GM18907 (cell line): Measurements from ENCODE around the gene C2orf49.
A peak's percentile ranks its signal among the peaks of the same experiment; 100 is the strongest.
"Not testable (repeated sequence)": the region's sequence is repeated elsewhere in the genome, so short reads cannot be mapped to it uniquely, and the experiment has no call there.

Source experiments
- ATAC-seq: cut with Tn5 transposase; IDR thresholded peaks from one replicate; pipeline ENCODE4 v1.9.1; 2021; ENCODE audit warnings: mild to moderate bottlenecking, moderate library complexity; ENCODE audit not compliant: unreplicated experiment

C2orf49 gene

DNA sequence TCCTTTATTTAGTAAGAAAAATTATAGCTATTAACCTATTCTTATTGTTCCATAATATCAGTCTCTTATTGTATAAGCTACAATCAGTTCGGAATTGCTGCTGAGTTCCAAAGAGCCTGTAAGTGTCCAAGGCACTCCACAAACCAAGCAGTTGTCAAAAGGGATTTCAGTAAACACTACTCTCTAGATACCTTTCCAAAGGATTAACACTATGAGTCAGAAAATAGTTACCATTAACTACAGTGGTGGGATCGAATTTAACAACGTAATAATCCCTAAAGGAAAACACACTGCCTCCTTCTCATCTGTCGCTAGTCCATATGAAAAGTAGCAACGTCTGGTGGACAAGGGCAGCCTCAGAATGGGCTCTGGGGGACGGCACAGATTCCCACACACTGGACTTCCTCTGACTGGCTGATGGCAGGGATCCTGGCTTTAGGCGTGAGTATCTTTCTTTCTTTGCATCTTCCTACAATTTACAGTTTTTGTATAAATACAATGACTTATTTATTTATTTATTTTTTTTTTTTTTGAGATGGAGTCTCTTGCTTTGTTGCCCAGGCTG, 16.6 kb upstream of the C2orf49 start:
- ATAC-seq: no peak

DNA sequence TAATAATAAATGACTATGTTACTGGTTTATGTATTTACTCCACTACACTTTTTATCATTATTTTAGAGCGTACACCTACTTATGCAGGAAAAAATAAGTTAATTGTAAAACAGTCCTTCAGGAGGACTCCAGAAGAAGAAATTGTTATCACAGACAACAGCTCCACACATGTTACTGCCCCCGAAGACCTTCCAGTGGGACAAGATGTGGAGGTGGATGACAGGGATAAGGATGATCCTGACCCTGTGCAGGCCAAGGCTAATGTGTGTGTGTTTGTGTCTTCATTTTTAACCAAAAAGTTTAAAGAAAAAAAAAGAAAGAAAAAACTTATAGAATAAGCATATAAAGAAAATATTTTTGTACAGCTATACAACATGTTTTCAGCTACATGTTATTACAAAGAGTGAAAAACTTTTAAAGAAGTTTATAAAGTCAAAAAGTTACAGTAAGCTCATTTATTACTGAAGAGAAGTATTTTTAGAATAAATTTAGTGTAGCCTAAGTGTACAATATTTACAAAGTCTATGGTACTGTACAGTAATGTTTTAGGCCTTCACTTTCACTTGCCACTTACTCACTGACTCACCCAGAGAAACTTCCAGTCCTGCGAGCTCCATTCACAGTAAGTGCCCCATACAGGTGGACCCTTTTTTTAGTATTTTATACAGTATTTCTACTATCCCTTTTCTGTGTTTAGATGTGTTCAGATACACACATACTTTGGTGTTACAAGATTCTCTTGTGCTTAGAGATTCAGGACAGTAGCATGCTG, 15.3 kb upstream of the C2orf49 start:
- no peak for ATAC-seq

DNA sequence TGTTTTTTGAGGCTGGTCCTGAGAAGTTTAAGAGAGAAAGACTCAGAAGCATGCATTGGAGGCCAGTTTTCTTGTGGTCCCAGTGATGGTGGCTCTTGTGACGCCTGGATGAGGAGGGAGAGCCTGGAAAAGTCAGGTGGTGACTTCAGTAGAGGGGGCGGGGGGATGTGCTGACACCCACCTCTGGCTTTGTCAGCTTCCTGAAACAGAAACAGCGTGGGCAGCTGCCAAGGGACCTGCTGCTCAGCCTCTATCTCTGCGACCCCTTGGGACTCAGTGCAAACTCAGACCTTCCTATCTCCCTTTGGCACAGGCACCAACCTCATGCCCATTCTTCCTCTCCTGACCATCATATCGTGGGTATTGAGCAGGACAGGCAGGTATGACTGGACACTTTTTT, 14.2 kb upstream of the C2orf49 start:
- ATAC-seq: no peak

DNA sequence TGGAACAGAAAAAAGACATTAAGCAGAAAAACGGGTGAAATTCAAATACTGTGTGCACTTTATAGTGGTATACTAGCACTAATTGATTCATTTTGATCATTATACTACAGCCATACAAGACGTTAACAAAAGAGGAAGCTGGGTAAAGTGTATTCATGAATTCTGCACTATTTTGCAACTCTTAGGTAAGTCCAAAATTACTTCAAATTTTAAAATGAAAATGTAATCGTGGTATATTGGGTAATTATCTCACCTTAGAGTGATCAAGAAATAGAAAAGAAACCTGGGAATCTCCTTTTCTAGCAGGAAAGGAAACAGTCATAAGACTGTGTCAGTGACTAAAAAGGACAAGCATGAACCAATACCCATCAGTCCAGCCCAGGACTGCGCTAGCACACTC, 13.2 kb upstream of the C2orf49 start:
- no peak for ATAC-seq

DNA sequence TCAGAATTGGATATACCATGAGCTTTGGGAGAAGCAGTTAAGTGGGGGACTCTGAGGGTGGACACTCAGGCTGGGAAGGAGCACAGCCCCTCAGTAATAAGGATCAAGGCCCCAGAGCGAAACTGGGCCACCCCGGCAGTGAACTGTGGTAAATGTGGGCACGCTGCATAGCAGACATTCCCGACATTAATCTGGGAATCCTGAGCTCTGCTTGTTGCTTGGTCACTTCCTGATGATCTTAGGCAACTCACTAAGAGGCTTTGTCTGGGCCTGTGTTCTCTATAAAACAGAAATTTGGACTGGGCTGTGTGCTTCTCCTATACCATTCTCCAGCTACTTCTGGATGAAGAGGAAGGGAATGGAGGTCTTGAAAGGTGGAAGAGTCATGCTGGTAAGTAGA, 12.6 kb upstream of the C2orf49 start:
- ATAC-seq: no peak

DNA sequence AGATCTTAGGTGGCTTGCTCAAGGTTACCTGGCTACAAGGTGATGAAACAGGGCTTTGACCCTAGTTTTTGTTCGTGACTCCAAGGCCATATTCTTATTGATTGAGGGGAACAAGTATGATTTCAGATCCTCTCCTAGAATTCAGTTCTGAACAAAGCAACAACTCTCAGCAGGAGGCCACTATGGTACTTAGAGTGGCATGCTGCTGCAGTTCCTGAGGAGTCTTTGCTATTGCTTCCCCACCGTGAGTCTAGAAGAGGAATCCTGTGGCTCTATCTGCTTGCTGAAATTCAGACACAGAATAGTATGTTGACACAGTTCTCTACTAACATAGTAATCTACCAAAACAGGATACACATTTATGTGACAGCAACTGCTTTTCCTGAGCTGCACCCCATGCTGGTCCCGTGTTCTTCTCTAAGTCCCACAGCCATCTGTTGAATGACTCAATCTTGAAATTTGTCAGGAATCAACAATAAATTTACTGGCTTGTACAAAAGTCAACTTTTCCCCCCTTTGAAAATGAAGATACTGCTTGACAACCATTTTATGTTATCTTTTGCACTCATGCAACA, 11.9 kb upstream of the C2orf49 start:
- no peak for ATAC-seq

DNA sequence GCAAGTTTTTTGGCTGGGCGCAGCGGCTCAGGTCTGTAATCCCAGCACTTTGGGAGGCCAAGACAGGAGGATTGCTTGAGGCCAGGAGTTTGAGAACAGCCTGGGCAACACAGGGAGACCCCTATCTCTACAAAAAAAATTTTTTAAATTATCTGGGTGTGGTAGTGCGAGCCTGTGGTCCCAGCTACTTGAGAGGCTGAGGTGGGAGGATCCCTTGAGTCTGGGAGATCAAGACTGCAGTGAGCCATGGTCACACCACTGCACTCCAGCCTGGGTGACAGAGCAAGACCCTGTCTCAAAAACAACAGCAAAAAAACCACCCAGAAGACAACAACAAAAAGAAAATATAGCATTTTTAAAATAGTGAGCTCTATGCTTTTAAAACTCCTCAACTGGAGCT, 10.1 kb upstream of the C2orf49 start:
- ATAC-seq: not testable (repeated sequence)

DNA sequence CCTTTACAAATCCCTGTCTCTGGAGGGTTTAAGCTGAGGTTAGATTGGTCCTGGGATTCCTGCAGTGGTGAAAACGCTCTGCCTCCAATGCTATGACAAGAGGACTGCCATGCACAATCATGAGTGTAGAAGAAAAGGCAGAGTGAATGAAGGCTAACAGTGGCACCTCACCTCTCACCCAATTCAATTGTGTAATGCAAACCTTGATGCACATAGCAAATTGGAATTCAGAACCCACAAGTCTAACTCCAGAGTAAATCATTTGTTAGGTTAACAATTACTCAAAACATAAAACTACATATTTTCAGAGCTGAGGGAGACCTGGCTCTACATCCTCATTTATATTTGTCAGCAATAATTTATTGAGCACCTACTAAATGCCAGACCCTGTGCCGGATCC, 9.7 kb upstream of the C2orf49 start:
- no peak for ATAC-seq

DNA sequence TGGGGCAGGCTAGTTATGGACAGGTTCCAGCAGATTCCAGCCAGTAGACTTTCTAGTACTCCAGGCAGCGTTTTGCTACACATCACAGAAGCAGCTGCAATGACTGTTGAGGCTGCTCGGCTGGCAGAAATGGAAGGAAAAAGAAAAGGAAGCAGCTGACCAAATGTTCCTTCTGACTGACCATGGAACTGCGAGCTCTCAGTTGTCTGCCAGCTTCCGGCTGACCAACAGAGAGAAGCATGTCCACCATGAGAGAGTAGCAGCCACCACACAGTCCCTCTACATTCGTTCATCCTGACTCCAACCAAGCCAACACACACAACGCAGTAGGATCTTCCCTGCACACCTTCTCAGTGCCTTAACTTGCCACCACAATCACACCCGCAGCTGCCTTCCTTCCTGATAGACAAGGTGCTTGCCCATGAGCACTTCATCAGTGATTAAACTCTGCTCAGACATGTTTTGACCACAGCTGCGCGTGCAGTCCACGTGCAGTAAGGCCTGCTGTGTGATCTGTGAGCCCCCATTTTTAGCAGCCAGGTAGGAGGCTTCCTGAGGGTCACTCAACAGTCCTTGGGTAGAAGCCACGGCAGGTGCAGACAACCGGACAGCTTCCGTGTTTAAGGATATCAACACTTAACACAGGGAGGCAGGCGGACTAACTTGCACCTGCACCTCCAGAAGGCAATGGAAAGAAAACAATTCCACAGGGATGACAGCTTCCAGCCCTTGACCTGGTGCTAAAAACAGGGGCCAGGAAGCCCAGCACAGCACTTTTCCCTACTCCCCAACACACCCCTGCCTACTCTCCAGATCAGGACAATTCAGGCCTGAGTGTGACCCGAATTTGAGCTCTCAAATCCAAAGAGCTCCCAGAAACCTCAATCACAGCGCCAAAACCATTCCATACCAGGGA, 8.8 kb upstream of the C2orf49 start:
- peak; percentile 41 for ATAC-seq

DNA sequence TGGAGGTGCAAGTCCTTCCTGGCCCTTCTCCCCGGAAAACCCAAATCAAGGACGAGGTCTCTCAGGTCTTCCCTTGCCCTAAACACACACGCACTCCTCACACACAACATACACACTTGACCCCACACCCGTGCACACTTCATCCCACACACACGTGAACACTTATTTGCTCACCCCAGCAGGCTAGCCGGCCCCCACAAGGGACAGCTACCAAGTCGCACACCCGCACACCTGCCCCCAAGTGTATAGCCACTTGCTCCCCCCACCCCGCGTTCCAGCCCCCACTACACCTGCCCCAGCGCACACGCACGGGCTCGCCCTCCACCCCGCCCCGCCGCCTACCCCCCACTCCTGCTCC, 8.2 kb upstream of the C2orf49 start:
- ATAC-seq: no peak

DNA sequence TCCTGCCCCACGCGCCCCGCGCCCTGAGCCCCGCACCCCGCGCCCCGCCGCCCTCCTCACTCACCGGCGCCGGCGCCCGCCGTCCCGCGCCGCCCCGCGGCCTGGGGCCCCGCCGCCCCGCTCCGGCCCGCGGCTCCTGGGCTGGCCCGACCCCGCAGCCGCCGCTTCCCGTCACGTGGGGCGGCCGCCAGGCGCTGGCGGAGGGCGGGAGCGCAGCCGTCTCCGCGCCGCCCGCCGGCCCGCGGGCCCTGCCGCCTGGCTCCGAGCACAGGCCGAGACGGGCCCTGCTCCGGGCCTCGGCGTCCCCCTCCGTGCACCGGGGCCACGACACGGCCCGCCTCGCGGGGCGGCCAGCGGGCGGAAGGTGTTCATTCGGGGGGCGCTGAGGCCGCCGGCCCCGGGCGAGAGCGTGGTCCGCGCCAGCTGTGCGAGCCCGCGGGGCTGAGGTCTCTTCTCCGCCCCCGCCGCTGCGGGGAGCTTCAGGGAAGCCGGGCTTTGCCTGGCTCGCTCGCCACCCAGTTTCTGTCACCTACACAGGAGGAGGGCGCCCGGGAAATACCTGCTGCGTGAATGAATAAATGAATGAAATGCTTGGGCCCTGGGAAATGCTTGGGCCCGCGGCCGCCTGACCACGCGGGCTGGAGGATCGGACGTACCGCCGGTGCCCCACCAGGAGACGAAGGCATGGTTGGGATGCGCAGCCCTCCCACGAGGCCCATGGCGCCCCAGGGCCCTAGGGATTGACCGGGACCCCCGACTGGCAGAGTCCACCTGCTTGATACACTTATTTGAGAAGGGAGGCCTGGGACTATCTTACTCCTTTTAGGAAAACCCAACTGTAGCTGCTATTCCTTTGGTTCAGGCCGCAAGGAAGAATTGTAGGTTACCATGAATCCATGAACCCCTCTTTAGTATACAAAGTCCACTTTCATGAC, 7.5 kb upstream of the C2orf49 start, which contains the start of gene TGFBRAP1:
TGFBRAP1 (minus strand) TSS at position 175 of the 935 bp plus-strand sequence. CDS start 21,434 bp downstream, outside the sequence.
- peak; percentile 77 for ATAC-seq

DNA sequence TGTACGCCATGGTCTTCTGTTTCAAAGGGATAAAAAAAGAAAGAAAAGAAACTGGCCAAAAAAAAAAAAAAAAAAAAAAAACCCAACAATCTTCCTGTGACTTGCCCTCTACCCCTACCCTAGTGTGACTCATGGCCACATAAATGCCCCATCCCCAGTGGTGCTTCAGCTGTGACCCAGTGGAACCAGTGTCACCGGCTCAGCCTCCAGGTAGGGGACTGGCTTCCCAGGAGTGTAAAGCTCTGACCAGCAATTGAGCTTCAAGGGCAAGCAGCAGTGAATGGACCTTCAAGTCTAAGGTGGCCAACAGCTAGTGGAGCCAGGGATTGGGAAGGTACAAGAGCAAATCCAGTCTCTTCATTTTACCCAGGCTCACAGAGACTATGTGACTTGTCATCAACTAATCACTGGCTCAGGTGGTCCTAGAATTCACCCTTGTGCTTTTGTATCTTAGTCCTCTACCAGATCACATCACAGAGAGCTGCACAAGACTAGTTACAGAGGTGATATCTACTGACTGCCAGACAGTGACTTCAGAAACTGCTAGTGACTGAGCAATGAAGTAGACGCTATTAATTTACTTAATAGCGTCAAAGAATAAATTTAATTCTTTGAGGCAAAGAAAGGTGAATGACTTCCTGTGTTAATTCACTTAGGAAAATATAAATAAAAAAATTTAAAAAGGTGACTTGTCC, 6.5 kb upstream of the C2orf49 start:
- no peak for ATAC-seq

DNA sequence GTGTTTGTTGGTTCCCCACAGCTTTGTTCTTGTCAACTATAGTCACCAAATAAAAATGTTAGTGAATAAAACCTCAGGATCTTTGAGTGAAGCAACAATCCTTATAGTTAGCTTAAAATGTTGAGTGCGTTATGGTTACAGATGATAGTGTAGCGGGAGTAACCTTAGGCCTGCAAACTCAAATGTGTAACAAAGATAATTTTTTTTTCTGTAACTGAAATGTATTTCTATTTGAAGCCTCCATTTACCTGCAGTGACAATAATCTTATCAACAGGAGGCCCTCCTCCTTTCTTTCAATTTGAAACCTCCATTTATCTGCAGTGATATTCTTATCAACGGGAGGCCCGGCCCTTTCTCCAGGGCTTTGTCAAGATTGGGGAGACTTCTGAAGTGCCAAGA, 3.1 kb upstream of the C2orf49 start:
- ATAC-seq: no peak

DNA sequence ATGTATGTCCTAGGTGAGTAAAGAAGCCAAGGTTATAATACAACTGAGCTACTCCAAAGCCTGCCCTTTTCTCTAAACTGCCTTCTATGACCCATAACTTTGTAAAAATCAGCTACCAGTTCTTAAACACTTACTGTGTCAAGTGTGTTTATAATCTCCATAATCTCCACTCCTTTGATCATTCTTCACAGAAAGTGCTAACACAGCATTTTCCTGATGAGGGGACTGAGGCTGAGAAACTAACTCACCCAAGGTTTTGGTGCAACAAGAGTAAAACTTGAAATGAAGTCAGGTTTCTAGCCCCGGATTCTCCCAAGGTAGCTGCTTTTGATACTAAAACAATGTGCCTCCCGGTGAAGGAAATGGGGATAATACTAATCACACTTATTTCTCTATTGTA, 1.9 kb upstream of the C2orf49 start:
- ATAC-seq: no peak

DNA sequence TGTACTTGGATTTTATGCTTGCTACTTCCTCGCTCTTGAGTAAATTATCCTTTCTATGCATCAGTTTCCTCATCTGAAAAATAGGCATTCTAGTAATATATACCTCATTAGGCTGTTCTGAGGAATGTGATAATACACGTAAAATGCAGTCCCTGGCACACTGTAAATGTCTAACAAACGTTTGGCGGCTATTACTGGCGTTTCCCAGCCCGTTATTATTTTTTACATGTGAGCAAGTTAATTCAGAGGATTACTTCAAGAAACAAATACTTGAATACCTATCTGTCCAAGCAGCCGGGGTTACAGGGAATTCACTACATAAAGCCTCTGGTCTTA, 586 bp upstream of the C2orf49 start:
- ATAC-seq: no peak

DNA sequence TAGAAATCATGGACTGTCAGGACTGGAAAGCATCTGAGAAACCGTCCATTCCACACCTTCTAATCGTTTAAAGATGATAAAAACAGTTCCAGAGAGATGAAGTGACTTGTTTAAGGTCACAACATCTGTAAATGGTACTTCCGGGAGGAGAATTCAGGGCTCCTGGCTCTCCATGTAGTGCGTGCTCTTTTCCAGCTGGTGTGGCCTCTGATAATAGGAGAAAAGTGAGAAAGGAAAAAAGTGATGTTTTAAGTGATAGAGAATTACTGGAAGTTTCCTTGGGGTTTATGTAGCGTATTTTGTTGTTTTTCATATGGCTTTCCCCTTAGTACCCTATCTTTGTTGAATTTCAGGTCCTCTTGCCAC, 663 bp downstream of the C2orf49 start:
- peak; percentile 21 for ATAC-seq

DNA sequence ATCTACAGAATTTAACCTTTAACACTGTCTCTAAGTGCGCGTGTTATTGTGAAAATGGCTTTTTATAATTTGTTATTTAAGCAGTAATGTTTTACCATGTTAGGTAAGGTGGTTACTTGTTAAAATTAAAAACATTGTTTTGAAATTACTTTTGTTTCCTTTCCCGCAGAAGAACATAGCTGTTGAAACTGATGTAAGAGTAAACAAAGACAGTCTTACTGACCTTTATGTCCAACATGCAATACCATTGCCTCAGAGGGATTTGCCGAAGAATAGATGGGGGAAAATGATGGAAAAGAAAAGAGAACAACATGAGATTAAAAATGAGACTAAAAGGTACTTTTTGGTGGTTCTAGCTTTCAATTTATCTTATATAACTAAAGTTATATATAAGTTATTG, 2.1 kb downstream of the C2orf49 start:
- no peak for ATAC-seq

DNA sequence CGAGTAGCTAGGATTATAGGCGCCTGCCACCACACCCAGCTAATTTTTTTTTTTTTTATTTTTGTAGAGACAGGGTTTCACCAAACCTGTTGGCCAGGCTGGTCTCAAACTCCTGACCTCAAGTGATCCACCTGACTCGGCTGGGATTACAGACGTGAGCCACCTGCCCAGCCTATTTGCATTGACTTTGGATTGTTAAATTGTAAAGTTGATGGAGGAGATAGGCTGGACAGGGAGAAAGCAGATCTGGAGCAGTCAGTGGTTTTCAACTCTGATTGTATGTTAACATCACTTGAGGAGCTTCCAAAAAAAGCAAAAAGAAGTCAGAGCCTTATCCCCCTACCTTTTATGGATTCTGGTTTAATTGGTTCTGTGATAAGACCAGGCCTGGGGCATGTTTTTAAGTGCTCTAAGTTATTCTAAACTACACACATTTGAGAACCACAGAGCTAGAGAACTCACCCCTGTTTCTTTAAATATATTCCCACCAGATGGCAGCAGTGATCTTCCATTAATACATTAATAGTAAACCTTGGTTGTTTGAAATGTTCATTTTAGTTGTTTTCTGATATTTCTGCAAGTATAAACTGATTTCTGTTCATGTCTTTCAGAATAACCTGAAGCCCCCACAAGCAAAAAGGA, 7.5 kb downstream of the C2orf49 start:
- ATAC-seq: peak; percentile 54

DNA sequence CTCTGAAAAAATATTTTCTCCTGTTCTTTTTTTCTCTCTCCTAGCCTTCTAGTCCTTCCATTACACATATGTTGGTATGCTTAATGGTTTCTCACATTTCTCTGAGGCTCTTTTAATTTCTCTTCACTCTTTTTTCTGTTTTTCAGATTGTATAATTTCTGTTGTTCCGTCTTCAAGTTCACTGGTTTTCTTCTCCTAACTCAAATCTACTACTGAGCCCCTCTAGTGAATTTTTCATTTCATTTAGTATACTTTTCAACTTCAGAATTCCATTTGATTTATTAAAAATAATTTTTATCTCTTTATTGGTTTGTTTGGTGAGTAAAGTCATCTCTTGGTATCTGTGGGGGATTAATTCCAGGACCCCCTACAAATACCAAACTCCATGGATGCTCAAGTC, 19.8 kb downstream of the C2orf49 start:
- ATAC-seq: no peak
